KOPT-K1 (cell line): Measurements from ENCODE around the gene DNLZ.
"Not testable (repeated sequence)": the region's sequence is repeated elsewhere in the genome, so short reads cannot be mapped to it uniquely, and the experiment has no call there.

Source experiments
- H3K27ac ChIP-seq: fragments of 200-600 bp; sonication (generic); 2 replicates; pipeline ENCODE4 v1.5.1; 2016; ENCODE audit warnings: antibody characterized with exemption, mild to moderate bottlenecking, low read depth, low read length; ENCODE audit not compliant: poor library complexity, severe bottlenecking
- H3K36me3 ChIP-seq: fragments of 200-600 bp; sonication (generic); 2 replicates; pipeline ENCODE4 v1.5.1; 2017; ENCODE audit warnings: antibody characterized with exemption, mild to moderate bottlenecking, low read length, moderate library complexity; ENCODE audit not compliant: insufficient read depth
- H3K9me3 ChIP-seq: fragments of 200-600 bp; sonication (generic); 2 replicates; pipeline ENCODE4 v1.5.1; 2017; ENCODE audit warnings: antibody characterized with exemption, low read length, mild to moderate bottlenecking; ENCODE audit not compliant: insufficient read depth, poor library complexity, severe bottlenecking

Gene DNLZ

DNA sequence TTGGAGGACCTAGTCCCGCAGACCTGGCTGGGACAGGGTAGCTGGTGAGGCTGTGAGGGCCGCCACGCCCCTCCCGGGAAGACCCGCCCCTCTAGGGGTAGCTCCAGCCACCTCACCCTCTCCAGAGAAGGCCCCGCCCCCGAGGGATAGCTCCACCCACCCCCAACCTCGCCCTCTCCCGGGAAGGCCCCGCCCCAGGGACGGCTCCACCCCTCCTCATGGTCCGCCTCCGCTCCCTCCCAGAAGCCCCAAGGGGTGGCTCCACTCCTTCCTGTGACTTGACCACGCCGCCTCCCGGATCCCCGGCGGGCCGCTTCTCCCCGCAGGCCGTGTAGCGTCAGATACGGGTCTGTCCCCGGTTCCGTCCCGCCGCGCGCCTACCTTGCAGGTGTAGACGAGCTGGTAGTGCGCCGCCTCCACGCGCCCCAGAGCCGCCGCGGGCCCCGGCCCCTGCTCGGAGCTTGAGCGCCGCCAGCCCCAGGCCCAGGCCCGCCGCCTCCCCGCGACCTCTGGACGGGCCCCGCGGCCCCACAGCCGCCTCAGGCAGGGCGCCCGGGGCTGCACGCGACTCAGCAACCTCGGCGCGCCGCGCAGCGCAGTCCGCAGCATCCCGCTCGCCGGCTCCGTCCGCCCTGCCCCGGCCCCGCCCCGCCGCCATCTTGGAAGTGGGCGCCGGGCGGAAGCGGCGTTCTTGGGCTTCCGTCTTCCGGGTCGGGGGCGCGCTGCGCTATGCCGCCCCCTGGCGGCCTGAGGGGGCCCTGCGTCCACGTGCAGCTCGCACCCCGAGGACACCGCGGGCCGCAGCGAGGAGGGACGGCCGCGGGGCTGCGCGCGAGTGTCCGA is at the start of gene DNLZ:
Gene DNLZ (minus strand): TSS at position 639 of the 843 bp plus-strand sequence. CDS start 30 bp downstream, at position 609.
- H3K36me3 ChIP-seq: peaks cover 20% of the 10 kb centered on the region; the same call in 1 of the 2 replicates
- H3K27ac ChIP-seq: peak within 1 kb of the TSS; percentile 83
- H3K9me3 ChIP-seq: no peaks in the 10 kb centered on the region

DNA sequence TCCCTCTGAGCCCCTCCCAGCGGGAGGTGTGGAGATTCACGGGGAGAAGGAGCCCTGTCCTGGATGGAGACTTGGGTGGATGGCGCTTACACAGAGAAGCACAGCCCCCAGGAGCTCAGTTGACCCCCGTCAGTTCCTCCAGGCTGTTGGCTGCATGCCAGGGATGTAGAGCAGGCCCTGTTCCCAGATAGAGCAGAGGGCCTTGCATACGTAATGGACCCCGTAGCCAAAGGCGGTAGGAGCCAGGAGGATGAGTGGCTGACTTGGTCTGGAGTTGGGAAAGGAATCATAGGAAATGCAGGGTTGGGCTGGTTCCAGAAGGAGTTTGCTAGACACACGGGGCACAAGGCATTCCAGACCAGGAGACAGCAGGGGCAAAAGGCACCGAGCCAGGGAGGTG is 49.4 kb upstream of the DNLZ start:
- Histone ChIP-seq H3K36me3 (peaks cover 61% of the 10 kb centered on the region), H3K9me3 (no peaks in the 10 kb centered on the region), H3K27ac (no peak overlapping the region)

DNA sequence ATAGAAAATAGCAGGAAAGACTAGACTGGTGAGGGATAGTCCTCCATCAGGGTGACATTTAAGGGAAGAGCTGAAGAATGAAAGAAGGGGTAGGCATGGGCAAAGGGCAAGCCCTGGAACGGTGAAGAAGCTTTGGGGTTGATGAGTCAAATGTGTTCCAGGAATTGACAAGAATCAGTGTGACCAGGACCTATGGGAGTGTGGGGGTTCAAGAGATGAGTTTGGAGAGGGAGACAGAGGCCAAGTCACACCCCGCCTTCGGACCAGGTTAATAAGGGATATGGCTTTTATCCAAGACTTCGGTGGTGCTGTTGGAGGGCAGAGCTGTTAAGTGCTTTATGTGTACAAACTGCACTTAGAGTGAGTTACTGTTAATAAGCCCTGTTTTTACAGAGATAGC is 47.8 kb upstream of the DNLZ start:
- peaks cover 60% of the 10 kb centered on the region for H3K36me3 ChIP-seq

DNA sequence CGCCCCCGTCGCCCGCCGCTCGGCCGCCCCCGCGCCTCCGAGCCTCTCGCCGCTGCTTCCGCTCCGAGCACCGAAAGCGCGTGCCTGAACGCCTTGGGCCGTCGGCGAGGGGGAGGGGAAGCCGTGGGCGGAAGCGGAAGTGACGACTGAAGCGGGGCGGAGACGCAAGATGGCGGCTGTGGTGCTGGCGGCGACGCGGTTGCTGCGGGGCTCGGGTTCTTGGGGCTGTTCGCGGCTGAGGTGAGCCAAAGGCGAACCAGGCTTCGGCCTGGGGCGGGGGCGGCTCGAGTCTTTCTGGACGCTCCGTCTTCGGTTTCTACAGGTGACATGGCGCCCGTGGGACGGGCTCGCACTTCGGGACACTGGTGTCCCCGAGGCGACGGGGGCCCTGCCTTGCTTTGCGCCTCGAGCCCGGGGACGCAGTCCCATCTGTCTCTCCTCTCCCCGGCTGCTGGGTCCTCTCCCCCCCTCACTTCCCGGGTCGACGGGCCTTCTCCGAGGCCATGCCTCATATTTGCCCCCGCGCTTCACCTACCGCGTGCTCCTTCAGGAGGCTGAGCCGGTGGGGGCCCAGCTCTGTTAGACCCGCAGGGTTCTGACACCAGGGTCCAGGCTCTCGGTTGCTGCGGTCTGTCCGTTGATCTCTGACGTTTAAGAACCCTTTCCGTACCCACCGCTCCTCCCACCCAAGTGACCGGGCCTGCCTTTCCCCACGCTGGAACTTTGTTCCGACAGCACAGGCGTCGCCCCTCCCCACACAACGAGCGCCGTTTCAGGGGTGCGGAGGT is 47.1 kb upstream of the DNLZ start, which contains the start of the genes ENTR1 and PMPCA:
Gene ENTR1 (minus strand): TSS at position 115 of the 788 bp plus-strand sequence. CDS start 217 bp downstream, outside the sequence.
Gene PMPCA (plus strand): TSS at position 159 of the 788 bp plus-strand sequence. CDS start 11 bp downstream, at position 170.
- H3K9me3 ChIP-seq: no peaks in the 10 kb centered on the region
- H3K27ac ChIP-seq: peak within 1 kb of the TSS; percentile 76
- peaks cover 59% of the 10 kb centered on the region for H3K36me3 ChIP-seq

More for the DNA sequence above, 47.8 kb upstream of the DNLZ start:
- Histone ChIP-seq H3K9me3 (no peaks in the 10 kb centered on the region), H3K27ac (peak overlapping the region; percentile 76)

DNA sequence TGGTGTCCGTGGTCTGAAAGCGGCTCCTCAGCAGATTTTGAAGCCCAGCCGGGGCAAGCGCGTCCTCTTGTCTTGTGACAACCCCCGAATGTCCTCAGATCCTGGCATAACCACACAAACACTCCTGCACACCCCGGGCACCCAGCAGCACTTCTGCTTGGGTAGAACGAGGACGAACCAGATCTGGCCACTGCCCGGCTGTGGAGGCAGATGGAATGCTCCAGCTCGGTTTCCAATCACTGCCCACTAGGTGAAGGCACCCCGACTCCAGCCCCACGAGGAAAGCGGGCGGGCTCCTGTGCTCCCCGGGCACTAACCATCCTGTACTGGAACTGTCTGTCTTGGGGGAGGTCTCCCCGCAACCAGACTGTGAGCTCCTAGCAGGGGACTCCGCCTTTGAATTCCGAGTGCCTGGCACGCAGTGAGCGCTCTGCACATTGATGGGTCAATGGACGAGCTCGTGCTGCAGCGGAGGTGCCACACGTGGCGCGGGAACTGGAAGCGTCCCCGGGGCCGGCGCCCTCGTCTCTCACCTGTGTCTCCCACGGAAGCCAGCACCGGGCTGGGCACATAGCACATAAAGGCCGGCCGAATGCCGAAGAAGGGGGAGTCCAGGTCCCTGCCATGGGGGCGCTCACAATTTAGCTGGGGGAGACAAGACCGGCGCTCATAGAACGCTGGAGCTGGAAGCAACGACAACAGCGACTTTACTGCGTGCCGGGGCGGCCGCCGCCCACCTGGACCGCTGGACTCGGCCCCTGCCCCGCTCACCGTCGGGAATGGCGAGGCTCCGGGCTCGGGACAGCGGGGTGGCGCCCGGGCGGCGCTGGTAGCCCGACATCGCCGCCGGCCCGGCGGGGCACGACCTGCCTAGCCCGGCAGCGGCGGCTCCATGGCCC is 46.3 kb upstream of the DNLZ start:
- no peaks in the 10 kb centered on the region for H3K9me3 ChIP-seq
- H3K27ac ChIP-seq: peak overlapping the region; percentile 76
- H3K36me3 ChIP-seq: peaks cover 60% of the 10 kb centered on the region

DNA sequence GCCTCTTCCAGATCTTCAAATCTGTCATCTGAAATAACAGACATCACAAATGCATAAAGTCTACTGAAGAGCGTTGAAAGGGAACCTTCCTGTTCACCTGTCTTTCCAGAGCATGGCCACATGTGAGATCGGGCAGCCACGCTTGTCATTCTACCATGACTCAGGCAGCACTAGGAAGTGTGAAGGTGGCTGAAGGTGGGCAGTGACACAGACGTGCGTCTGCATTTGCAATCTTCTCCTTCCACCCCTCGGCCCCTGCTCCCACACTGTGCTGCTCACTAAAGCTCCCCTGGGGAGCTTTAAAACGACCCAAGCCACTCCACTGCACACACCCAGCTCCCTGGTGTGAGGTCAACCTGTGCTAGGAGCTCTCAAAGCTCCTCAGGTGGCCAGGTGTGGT is 44.4 kb upstream of the DNLZ start:
- Histone ChIP-seq H3K27ac (no peak overlapping the region), H3K9me3 (no peaks in the 10 kb centered on the region), H3K36me3 (peaks cover 51% of the 10 kb centered on the region)

DNA sequence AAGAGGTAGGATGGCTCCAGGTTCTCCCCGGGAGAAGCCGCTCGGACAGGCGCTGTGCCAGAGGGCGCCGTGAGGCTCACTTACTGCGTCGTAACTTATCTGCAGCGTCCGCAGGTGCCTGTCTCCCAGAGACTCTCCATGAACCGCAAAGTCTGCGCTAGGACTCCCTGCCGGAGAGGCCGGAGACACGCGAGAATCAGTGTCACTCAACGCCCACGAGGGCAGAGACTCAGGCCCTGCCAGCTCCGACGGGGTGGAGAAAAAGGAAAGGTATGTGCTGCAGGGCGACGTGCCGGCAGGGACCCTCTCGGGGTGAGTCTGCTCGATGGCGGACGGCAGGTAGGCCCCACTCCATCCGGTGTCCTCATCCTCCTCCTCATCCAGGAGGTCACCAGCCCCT is 43.5 kb upstream of the DNLZ start:
- H3K9me3 ChIP-seq, H3K27ac ChIP-seq: not testable (repeated sequence)
- peaks cover 52% of the 10 kb centered on the region for H3K36me3 ChIP-seq

DNA sequence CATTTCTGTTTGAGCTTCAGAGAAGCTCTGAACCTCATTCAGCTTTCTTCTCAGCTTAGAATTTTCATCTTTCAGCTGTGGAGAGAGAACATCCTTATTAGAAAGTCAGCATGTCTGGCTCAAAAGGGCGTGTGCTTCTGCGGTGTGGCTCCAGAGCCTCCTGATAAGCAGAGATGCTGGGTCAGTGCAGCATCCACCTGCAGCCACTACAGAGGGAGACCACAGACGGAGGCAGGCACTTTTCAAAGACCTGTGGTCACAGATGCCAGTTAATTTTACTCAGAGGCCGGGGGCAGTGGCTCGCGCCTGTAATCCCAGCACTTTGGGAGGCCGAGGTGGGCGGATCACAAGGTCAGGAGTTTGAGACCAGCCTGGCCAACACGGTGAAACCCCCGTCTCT is 42.4 kb upstream of the DNLZ start:
- H3K36me3 ChIP-seq: peaks cover 58% of the 10 kb centered on the region
- not testable (repeated sequence) for H3K27ac ChIP-seq, H3K9me3 ChIP-seq

DNA sequence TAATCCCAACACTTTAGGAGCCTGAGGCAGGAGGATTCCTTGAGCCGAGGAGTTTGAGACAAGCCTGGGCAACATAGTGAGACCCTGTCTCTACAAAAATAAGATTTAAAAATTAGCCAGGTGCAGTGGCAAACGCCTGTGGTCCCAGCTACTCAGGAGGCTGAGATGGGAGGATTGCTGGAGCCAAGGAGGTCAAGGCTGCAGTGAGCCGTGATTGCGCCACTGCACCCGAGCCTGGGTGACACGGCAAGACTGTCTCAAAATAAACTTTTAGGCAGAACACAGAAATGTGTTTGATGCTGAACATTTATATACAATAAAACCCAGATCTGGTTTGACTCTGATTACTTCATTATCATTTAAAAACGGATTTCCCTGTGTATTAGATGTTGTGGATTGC is 41.9 kb upstream of the DNLZ start:
- Histone ChIP-seq H3K36me3 (peaks cover 58% of the 10 kb centered on the region), H3K9me3 (no peaks in the 10 kb centered on the region), H3K27ac (no peak overlapping the region)

DNA sequence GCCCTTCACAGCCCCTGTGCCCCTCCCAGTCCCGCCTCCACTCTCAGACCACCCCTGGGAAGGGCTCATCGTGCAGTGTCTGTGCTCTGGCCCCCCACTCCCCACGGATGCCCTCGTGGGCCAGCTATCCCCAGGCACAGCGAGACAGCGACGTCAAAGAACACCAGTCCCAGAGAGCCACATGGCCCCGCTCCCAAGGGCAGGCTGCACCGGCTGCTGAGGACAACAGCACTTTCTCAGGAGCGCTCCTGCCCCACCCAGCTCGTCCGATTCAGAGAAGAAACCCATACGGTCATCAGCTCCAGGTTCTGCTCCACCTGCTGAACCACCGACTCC is 41.2 kb upstream of the DNLZ start:
- Histone ChIP-seq H3K9me3 (no peaks in the 10 kb centered on the region), H3K36me3 (peaks cover 58% of the 10 kb centered on the region), H3K27ac (peak overlapping the region; percentile 42)

DNA sequence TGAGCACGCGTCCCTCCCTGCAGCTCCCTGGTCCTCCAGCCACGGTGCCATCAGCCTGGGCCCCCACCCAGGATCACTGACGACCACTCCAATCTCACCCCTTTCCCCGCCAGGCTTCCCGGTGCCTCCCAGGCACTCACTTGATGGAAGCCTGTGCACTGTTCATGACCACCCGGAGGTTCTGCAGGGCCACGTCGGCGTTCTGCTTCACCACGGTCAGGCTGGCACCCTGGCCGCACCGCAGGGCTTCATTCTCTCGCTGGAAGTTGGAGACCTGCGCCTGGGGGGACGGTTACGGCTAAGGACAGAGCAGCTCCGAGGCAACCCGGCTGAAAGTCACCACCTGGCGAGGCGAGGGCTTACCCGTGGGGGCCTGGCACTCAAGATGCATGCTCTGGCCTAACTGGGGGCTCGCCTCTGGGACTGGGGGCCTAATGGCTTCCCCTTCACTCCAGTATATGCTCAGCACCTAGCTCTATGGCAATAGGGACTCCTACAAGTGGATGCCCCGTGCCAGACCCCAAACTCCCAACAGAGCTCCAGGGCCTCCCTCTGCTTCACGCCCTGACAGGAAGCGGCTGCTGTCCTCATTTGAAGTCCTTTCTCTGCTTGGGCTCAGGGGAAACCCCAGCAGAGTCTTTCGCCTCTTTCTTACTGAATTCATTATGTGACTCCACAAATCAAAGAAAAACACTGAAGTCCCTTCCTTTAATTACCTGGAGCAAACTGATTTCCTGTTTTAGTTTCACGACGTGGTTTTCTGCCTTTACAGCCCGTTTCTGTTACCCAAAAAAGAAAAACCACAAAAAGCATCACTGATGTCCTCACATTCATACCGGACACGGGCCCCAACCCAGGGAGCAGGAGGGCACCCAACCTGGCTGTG is 40.6 kb upstream of the DNLZ start:
- no peaks in the 10 kb centered on the region for H3K9me3 ChIP-seq
- peaks cover 58% of the 10 kb centered on the region for H3K36me3 ChIP-seq
- H3K27ac ChIP-seq: peak overlapping the region; percentile 42

DNA sequence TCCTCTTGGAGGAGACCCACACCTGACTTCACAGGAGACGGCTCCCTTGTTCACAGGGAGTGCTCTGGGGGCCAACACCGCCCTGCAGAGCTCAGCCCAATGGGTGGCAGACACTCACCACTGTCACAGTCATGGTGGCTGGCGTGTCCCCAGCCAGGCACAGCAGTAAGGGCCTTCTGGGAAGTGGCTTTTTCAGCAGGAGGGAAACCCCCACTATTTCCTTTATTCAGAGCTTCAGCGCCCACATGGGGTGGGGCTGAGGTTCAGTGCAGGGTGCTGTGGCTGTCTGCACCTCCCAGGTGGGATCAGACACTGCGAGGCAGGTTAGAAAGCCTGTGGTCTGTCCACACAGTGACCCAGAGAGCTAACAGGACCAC is 40.0 kb upstream of the DNLZ start:
- Histone ChIP-seq H3K27ac (peak overlapping the region; percentile 40), H3K36me3 (peaks cover 60% of the 10 kb centered on the region)

DNA sequence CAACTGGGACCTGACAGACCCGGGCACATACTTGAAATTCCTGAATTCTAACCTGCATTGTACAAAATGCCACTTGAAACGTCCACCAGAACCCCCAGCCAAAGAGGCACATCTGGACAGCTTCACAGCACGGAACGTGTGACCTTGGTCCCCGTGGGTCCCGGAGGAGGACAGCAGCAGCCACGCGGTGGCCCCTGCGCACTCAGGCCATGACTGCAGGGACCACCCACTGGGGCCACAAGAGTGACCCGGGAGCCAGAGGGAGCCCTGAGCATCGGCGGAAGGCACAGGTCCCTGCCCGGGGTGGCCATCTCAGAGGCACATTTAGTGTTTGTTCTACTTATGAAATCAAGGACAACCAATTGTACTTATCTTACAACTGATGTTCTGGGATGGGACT is 38.5 kb upstream of the DNLZ start:
- no peaks in the 10 kb centered on the region for H3K9me3 ChIP-seq
- peaks cover 60% of the 10 kb centered on the region for H3K36me3 ChIP-seq
- H3K27ac ChIP-seq: no peak overlapping the region

More for the DNA sequence above, 40.0 kb upstream of the DNLZ start:
- H3K9me3 ChIP-seq: no peaks in the 10 kb centered on the region
